NCI-H748 (cell line): ENCODE data around the gene DDX4.
A peak's percentile ranks its signal among the peaks of the same experiment; 100 is the strongest.
"Not testable (repeated sequence)": the region's sequence is repeated elsewhere in the genome, so short reads cannot be mapped to it uniquely, and the experiment has no call there.

Experiments used
- DNase-seq: peaks from one replicate; lab custom pipeline; 2025; ENCODE audit not compliant: unreplicated experiment; lab: John Stamatoyannopoulos, UW

DDX4 gene

DNA sequence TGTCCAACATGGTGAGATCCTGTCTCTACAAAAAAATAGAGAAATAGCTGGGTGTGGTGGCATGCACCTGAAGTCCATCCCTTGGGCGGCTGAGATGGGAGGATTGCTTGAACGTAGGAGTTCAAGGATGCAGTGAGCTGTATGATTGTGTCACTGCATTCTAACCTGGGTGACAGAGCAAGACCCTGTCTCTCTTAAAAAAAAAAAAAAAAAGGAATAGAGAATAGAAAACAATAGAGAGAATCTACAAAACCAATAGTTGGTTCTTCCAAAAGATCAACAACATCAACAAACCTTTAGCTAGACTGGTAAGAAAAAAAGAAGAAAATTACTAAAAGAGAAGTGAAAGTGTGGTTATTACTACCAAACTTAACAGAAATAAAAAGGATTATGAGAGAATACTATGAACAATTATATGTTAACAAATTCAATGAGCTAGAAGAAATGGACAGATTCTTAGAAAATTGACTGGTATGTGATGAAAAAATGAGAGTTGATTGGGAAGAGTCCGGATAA, 17.6 kb upstream of the DDX4 start:
- DNase-seq = no peak

DNA sequence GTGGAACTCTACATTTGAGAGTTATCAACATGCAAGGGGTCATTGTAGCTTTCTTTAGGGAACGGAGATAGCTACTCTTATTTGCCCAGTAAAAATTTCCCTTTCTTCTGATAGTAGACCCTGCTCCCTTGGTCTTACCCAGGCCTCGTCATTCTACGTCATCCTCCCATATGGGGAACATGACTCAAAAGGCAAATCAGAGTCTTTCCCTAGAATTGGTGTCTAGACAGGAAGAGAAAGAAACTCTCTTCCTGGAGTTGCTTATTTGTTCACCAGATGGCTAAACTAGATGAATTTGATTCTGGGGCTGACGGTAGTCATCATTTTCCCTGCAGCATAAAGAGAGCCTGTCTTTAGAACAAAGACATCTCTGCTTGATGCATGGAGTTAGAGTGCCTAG, 13.6 kb upstream of the DDX4 start:
- no peak for DNase-seq

DNA sequence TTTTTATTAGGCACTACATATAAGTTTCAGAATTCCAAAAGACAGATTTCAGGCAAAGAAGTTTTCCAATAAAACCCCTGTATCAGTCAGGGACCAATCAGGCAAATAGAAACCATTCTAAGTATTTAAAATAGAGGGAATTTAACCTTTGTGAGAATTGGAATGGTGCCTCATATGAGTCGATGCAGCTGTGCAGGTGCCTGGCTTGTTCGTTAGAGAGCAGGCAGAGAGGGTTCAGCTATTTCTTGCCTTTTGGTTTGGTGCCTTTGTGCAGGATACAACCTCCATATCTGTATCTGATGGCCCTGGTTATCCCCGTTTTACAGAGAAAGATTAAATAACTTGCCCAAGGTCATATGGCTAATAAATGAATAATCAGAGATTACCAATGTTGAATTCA, 6.0 kb upstream of the DDX4 start:
- DNase-seq = no peak

DNA sequence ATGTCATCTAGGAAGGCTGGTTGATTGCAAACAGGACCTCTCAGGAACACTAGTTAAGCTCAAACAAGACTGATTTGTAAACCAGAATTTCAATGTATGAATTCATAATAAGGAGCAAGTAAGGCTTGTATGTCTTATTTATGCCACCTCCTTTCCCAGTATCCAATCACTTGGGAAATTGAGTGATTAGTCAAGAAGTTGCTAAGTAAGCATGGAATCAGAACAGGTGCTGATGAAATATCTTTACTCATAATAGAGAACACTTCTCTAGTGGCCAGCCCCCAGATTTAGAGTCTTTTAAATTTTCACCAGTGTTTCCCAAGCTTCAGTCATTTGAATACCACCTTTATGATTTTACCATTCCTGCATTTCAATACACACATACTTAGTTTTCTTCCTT, 5.3 kb upstream of the DDX4 start:
- no peak for DNase-seq

DNA sequence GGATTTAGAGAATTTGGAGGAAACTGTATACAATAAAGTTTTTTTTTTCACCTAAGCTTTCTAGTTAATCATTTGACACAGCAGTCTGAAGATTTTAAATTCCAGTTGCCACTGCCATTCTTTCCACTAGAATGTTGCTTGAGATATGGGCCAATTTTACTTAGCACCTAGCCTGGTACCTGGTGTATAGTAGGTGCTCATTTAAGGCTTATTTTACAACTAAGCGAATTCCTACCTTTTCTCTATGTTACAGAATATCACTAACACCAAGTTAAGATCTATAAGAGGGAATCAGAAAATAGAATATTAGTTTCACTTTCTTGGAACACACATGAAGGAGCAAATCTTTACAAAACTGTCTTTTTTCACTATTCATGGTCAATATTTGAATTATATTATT, 3.2 kb upstream of the DDX4 start:
- no peak for DNase-seq

DNA sequence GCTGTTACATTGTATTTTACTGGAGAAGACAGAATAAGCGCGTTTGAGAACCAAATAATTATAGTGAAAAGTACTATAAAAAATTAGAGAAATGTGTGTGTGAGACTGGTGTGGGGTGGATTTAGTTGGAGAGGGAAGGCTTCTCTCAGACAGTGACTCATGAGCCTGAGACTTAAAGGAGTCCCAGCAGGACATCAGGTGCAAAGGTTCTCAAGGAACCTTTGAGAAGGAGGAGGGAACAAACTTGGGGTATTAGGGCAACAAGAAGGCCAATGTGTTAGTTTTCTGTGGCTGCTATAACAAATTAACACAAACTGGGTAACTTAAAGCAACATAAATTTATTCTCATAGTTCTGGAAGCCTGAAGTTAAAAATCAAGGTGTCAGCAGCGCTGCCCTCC, 4.9 kb downstream of the DDX4 start:
- DNase-seq = no peak

DNA sequence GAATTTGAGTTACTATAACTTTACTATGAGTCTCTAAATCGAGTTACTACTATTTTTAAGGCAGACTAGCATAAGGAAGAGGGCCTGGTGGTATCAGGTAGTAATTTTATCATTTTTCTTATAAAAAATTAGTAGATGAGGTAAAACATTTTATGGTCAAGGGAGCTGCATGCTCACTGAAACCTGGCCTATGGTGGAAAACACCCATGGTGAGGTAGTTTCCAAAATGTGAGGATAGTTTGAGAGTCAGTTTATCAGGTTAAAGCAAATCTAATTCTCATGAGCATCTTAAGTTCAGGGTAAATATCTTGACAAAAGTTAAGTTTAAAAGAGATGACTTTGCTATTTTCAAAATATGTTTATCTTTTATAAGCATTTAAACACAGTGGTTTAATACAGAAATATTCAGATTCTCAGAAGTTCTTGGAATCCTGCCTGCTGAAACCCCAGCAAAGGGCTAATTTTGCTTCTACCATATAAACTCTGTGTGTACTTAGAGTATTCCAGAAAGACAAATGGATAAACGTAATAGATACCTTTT, 10.0 kb downstream of the DDX4 start:
- DNase-seq = no peak

DNA sequence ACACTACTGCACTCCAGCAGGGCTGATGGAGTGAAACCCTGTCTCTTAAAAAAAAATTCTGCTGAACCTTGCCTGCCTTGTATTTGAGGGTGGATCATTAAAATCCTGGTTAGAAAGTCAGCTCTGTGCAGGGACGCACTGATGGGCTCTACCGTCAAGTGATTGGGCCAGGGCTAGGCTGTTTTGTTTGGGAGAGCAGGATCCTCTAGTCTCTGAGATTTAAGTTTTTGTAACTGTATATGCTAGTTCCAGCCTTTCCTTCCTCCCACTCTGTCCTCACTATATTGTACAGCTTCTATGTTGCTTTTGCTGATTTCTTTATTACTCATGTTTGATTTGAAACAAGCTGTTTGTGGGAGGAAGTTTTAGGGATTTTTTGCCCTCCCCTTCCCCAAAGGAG, 11.5 kb downstream of the DDX4 start:
- DNase-seq = no peak

DNA sequence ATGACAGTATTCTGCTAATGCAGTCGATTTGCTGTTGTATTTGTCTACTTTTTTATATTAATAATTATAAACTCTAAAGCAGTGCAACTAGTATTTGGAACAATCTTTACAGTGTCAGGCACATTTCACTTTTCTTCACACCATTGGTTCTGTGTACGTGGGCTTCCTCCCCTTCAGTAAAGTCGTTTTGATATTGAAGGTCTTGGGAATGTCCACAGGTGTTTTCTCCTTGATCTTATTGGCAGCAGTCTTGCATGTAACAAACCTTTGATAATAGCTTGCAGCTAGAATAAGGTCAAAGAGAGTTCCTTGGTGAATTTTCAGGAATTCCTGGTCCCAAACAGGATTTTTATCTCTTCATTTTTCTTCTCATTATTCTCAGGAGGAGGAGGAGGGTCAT, 12.2 kb downstream of the DDX4 start:
- DNase-seq = no peak

DNA sequence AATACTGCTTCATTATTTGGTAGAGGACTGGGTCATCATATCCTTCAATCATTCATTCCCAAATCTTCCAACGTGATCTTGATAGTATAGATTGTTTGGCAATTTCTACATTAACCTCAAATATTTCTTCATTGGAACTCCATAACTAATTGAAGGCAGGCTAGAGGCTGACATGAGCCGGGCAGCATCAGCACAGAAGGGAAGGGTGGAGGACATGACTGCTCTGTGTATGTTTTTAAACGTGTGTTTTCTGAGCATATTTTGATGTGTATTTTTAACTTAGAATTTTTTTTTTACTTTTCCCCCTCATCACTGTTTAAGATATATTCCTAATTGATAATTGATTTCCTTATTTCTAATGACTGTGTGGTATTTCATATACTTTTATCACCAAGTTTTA, 12.6 kb downstream of the DDX4 start:
- no peak for DNase-seq

DNA sequence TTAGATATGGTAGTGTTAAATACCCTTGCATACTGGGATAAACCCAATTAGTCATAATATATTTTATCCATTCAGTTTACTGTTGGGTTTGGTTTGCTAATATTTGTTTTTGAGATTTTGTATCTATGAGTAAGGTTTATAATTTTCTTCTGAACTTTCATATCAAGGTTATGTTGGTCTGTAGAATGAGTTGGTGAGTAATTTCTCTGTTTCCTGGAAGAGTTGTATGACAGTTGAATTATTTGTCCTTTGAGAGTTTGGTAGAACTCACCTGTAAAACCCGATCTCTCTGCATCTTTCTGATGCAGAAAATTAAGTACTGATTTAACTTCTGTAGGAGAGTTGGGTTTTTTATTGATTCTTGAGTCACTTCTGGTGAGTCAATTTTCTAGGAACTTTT, 20.4 kb downstream of the DDX4 start:
- no peak for DNase-seq

DNA sequence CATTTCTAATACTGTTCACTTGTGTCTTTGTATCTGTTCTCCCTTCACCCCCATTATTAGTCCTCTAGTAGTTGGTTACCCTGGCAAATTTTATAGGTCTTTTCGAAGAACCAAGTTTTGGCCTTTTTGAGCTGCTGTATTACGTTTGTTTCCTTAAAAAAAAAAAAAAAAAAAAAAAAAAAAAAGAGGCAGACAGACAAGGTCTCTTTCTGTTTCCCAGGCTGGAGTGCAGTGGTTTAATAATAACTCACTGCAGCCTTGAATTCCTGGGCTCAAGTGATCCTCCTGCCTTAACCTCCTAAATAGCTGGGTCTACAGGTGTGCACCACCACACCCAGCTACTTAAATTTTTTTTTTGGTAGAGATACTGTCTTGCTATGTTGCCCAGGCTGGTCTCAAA, 20.9 kb downstream of the DDX4 start:
- no peak for DNase-seq

DNA sequence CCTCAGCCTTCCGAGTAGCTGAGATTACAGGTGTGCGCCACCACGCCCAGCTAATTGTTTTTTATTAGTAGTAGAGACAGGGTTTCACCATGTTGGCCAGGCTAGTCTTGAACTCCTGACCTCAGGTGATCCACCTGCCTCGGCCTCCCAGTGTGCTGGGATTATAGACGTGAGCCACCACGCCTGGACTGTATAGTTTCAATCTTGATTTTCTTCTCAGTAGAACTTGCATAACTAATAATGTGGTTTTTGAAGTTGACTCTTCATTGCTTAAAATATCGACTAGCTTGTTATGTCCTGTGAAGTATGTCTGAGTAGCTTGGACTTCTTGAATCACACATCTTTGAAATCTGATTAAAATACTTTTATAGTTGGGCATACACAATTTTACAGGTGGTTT, 23.9 kb downstream of the DDX4 start:
- not testable (repeated sequence) for DNase-seq

DNA sequence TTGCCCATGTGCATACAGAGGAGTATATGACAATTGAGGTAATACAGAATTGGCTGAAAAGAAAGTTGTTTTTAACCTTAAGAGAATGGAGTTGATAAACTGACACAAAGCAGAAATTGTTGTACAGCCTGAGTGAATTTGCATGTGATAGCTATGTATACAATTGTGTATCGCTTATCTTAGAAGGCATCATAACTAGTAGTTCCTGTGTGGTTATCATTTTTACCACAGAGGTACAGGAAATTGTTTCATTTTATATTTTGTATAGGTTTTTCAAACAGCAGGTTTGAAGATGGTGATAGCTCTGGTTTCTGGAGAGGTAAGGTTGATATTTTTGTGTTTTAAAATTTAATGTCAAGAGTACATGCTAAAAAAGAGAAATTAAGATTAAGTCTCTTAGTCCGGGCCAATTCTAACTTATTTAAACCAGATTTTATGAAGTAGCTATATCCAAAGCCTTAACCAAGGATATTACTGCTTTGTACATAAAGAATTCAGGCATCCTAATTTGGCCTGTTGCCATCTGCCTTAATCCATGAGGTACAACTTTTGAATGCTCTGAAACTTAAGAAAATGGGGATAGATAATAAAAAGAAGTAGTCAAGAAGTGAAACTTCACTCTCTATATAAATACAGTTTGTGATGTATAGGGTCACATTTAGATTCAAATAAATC, 26.0 kb downstream of the DDX4 start:
- DNase-seq = no peak

DNA sequence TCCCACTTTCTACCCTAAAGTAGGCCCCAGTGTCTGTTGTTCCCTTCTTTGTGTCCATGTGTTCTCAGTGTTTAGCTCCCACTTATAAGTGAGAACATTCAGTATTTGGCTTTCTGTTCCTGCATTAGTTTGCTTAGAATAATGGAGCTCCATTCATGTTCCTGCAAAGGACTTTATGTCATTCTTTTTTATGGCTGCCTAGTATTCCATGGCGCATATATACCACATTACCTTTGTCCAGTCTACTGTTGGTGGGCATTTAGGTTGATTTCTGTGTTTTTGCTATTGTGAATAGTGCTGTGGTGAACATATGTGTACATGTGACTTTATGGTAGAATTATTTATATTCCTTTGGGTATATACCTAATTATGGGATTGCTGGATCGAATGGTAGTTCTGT, 30.4 kb downstream of the DDX4 start:
- no peak for DNase-seq

DNA sequence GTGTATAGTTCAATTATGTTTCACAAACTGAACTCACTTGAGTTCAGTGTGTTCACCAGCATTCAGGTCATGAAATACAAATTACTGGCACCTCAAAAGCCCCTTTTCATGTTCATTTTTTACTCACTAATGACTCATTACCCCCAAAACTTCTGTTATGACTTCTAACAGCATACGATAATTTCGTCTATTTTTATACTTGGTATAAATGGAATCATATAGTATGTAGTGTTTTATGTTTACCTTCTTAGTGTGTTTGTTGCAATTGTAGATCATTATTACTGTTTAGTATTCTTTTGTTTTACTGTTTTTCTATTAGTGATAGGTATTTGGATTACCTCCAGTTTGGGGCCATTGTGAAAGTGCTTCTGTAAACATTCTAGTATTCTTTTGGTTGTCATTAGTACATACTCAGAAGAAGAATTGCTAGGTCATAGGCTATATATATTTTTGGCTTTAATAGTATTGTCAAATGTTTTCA, 33.4 kb downstream of the DDX4 start:
- no peak for DNase-seq

DNA sequence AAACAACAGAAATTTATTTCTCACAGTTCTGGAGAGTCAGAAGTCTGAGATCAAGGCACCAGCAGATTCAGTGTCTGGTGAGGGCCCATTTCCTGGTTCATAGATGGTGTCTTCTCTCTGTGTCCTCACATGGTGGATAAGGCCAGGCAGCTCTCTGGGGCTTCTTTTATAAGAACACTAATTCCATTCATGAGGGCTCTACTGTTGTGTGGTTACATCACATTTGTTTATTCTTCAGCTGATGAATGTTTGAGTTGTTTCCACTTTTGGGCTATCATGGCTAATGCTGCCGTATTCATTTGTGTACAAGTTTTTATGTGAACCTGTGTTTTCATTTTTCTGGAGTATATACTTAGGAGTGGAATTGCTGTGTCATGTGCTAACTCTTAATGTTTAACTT, 35.2 kb downstream of the DDX4 start:
- DNase-seq = peak; percentile 57

DNA sequence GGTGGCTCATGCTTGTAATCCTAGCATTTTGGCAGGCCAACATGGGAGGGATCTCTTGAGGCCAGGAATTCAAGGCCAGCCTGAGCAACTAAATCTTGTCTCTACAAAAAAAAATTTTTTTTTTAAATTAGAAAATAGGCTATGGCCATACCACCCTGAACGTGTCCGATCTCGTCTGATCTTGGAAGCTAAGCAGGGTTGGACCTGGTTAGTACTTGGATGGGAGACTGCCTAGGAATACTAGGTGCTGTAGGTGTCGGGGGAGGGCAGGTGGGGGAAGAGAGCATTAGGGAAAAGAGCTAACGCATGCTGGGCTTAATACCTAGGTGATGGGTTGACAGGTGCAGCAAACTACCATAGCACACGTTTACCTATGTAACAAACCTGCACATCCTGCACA, 39.5 kb downstream of the DDX4 start:
- DNase-seq = no peak

DNA sequence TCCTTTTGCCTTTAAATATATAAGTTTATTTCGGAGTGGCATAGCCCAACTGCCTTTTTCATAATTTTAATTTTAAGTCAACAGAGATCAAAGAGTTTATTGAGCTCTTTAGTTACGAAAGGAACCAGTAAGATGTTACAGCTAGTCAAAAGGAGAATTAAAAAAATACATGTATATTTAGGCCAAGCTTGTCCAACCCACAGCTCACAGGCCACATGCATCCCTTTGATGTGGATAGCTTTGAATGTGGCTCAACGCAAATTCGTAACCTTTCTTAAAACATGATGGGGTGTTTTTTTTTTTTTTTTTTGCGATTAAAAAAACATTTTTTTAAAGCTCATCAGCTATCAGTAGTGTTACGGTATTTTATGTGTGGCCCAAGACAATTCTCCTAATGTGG, 63.1 kb downstream of the DDX4 start:
- no peak for DNase-seq

DNA sequence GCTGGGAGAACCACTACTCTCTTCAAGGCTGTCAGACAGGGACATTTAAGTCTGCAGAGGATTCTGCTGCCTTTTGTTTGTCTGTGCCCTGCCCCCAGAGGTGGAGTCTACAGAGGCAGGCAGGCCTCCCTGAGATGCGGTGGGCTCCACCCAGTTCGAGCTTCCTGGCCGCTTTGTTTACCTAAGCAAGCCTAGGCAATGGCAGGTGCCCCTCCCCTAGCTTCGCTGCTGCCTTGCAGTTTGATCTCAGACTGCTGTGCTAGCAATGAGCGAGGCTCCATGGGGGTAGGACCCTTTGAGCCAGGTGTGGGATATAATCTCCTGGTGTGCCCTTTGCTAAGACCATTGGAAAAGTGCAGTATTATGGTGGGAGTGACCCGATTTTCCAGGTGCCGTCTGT, 71.0 kb downstream of the DDX4 start:
- DNase-seq = peak; percentile 8

DNA sequence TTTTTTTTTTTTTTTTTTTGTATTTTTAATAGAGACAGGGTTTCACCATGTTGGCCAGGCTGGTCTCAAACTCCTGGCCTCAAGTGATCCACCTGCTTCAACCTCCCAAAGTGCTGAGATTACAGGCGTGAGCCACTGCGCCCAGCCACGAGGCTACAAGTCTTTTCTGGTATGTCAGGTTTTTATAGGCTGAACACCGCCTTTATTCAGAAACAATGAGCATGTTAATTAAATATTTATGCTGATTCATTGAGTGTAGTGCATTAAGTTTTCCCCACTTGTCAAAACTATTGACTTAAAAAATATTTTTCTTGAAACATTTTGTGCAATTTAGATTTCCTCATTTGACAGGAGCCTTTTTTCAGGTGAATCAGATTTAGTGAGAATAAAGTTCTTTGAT, 78.1 kb downstream of the DDX4 start:
- DNase-seq = not testable (repeated sequence)

DNA sequence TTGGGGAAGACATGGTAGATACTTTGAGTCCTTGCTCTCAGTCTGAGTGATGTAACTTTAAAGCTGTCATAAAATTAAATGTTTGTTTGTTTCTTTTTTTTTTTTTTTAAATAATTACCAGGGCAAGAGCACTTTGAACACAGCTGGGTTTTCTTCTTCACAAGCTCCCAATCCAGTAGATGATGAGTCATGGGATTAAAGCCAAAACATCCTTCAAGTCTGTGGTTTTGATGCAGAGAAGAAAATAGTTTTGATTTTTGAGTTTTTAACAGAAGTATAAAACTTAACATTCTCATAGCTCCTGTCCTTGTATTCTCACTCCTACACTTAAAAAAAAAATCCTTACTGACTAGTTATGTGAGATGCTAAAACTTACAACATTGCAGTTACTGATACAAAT, 78.5 kb downstream of the DDX4 start:
- no peak for DNase-seq

DNA sequence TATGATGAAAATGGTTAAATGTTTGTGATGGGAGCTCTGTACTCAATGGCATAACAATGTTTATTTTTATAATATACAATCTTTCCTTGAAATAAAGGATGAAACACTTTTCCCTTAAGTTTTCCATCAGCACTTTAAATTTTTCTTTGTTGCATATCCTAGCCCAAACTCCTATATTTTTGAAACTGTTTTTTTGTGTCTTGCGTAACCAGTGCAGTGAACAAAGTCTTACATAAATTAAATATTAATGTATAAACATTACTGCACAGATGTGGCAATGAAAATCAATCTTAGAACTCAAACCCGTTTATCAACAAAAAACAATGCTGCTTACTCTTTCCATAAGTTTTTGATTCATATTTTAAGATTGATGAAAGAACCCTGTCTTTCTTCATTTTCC, 79.2 kb downstream of the DDX4 start:
- DNase-seq = no peak
